NK-92 (cell line): ENCODE measurements around the gene SET.
"Not testable (repeated sequence)": the region's sequence is repeated elsewhere in the genome, so short reads cannot be mapped to it uniquely, and the experiment has no call there.

Source experiments
- DNase-seq: peaks from one replicate; lab custom pipeline; 2025; ENCODE audit not compliant: unreplicated experiment; lab: John Stamatoyannopoulos, UW

The SET gene

GRCh38 chr9:128688501-128689292 lies at the start of gene SET:
Gene SET, plus strand, starts transcription at chr9:128689222. Its CDS starts 361 bp downstream, at chr9:128689583.
- no peak for DNase-seq

GRCh38 chr9:128640603-128641002 lies 48.4 kb upstream of the SET start:
- DNase-seq = no peak

DNA sequence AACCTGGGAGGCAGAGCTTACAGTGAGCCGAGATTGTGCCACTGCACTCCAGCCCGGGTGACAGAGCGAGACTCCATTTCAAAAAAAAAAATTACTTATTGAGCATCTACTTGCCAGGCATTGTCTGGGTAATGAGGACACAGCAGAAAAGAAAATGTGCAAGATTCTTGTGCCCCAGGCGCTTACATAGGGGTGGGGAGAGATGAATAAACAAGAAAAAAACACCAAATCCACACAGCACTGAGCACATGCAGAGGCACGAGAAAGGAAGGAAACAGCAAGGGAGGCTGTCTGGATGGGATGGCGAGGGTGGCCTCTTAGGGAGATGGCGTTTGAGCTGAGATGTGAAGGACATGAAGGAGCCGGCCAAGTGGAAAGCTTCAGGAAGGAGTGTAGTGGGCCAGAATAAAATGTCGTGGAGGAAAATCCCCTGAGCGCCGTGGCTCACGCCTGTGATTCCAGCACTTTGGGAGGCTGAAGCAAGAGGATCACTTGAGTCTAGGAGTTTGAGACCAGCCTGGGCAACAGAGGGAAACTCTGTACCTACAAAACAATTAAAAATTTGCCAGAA lies 46.3 kb upstream of the SET start:
- DNase-seq = no peak

GRCh38 chr9:128643519-128644300 lies 45.3 kb upstream of the SET start:
- no peak for DNase-seq

- DNase-seq = not testable (repeated sequence)
Measured at GRCh38 chr9:128648206-128648605, 40.8 kb upstream of the SET start.

- no peak for DNase-seq
Measured at GRCh38 chr9:128651798-128652197, 37.2 kb upstream of the SET start.

DNA sequence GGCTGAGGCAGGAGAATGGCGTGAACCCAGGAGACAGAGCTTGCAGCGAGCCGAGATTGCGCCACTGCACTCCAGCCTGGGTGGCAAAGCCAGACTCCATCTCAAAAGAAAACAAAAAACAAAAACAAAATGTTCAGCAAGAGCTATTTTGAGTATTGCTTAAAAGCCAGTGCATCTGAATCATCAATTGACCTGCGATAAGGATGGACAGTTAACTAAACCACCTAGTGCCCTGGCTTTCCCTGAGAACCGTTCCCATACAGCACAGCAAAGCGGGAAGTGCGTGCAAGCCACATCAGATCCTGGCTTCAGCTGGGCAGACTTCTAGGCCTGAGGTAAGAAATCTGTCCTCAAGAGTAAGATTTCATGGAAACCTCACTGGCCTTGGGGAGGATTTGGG lies 35.1 kb upstream of the SET start:
- DNase-seq = no peak

GRCh38 chr9:128654481-128654880 lies 34.5 kb upstream of the SET start:
- DNase-seq = no peak

- peak; percentile 52 for DNase-seq
Measured at GRCh38 chr9:128656416-128657343, 32.3 kb upstream of the SET start, which contains the start of gene DYNC2I2. Gene DYNC2I2, minus strand, starts transcription at chr9:128656847. Its CDS starts 121 bp downstream, at chr9:128656726.

DNA sequence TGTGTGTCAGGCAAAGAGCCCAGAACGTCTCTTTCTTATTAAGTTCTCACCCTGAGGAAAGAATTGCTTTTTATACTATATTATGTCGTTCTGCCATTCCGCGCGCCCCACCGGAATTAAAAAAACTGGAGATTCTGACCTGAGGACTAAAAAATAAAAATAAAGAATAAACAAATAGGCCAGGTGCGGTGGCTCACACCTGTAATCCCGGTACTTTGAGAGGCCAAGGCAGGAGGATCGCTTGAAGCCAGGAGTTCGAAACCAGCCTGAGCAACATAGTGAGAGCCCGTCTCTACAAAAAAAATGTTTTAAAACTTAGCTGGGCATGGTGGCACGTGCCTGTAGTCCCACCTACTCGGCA lies 31.7 kb upstream of the SET start:
- no peak for DNase-seq

DNA sequence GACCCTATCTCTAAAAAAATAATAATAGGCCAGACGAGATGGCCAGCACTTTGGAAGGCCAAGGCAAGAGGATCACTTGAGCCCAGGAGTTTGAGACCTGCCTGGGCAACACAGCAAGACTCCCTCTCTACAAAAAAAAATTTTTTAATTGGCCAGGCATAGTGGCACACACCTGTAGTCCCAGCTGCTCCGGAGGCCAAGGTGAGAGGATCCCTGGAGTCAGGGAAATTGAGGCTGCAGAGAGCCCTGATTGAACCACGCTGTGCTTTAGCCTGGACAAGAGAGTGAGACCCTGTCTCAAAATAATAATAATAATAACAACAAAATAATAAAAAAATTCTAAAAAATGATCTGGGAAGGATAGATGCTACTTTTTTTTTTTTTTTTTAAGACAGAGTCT lies 31.2 kb upstream of the SET start:
- DNase-seq = no peak

- not testable (repeated sequence) for DNase-seq
Measured at GRCh38 chr9:128666481-128666941, 22.5 kb upstream of the SET start.

DNA sequence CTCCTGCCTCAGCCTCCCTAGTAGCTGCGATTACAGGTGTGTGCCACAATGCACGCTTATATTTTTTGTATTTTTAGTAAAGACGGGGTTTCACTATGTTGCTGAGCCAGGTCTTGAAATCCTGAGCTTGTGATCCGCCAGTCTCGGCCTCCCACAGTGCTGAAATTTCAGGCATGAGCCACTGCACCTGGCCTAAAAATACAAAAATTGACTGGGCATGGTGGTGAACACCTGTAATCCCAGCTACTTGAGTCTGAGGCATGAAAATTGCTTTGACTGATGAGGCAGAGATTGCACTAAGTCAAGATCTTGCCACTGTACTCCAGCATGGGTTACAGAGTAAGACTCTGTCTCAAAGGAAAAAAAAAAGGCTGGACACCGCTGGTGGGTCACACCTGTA lies 19.2 kb upstream of the SET start:
- DNase-seq = no peak

DNA sequence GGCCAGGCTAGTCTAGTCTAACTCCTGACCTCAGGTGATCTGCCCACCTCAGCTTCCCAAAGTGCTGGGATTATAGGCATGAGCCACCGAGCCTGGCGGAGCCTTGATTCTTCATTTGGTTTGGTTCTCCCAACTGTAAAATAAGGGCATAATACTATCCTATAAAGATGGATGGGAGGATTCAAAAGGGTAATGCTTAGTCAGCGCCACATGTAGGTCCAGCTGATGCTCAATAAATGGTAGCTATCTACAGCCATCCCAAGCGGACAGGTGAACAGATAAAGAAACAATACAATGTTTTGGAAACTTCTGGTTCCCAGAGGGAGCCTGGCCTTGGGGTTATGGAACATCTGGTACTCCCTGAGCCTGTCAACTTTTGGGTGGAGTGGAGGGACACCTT lies 13.6 kb upstream of the SET start:
- DNase-seq = no peak

DNA sequence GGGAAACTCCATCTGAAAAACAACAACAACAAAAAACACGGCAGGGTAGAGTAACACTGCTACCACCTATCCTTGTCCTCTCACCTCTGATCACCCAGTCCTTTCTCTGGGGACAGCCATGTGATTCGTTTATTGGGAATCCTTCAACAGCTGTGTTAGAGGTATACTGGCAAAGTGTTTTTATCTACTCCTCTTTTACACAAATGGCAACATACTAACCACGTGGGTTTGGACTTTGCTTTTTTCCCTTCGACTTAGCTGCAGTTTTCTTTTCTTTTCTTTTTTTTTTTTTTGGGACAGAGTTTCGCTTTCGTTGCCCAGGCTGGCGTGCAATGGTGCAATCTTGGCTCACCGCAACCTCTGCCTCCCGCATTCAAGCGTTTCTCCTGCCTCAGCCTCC lies 11.2 kb upstream of the SET start:
- DNase-seq = no peak

DNA sequence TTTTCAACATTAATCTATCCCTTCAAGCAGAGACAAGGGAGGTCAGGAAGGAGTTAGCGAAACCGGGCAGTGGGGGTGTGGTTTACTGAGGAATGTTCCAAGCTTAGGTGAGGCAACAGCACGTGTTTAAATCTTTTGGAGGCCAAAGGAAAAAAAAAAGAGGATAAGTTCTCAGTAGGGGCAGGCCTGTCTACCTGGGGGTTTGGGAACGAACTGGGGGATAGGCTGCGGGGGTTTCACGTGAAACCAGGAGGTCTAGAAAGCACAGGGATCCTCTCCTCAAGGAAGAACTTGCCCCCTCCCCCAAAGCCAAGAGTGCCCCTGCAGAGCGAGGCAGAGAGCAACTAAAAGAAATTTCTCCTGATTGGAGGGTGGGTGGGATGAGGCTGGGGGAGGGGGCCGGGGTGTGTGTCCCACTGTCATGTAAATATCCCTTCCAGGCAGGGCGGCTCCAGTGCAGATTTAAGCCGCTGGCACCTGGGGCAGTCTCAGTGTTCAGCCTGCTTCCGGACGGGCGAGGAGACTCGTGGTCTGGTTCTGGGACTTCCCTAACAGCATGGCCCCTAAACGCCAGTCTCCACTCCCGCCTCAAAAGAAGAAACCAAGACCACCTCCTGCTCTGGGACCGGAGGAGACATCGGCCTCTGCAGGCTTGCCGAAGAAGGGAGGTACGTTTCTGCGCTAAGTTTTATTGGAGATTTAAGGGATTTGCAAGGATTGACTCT lies 5.5 kb upstream of the SET start:
- DNase-seq = no peak

GRCh38 chr9:128684065-128684324 lies 5.0 kb upstream of the SET start:
- DNase-seq = no peak

- DNase-seq = no peak
Measured at GRCh38 chr9:128684325-128685199, 4.5 kb upstream of the SET start.
